ENCODE data around the gene RAP1A. TPM values are rescaled to one million over a fixed set of nuclear protein-coding genes. Genes with fewer than 3 reads are reported as not detected.
"Not testable (repeated sequence)": the region's sequence is repeated elsewhere in the genome, so short reads cannot be mapped to it uniquely, and the experiment has no call there.

The RAP1A gene
- polyA plus RNA-seq, 1 donor: 95.2 TPM

- H3K4me3 ChIP-seq (ENCODE audit: low read length); H3K27me3 ChIP-seq (ENCODE audit: control insufficient read depth, insufficient read depth, low read length); H3K4me1 ChIP-seq (ENCODE audit: control insufficient read depth, insufficient read depth, low read length); H3K36me3 ChIP-seq (ENCODE audit: control insufficient read depth, insufficient read depth, low read length); H3K27ac ChIP-seq (ENCODE audit: low read length); DNase-seq; H3K9me3 ChIP-seq (ENCODE audit: control insufficient read depth, low read depth, low read length): not testable (repeated sequence)
- WGBS (ENCODE audit: insufficient coverage, low lambda C conversion rate): 80% methylated on average over 1 of the region's 8 CpGs
These were observed 13.0 kb upstream of the RAP1A start for GRCh38 chr1:111606457-111607215.

GRCh38 chr1:111608528-111608927 is 11.1 kb upstream of the RAP1A start:
- H3K4me1 ChIP-seq (ENCODE audit: control insufficient read depth, insufficient read depth, low read length): not testable (repeated sequence)

GRCh38 chr1:111611986-111612385 is 7.6 kb upstream of the RAP1A start:
- Histone ChIP-seq H3K9me3 (ENCODE audit: control insufficient read depth, low read depth, low read length) (peaks cover 4% of the 10 kb centered on the region), H3K36me3 (ENCODE audit: control insufficient read depth, insufficient read depth, low read length) (no peaks in the 10 kb centered on the region), H3K4me3 (ENCODE audit: low read length) (no peak overlapping the region), H3K4me1 (ENCODE audit: control insufficient read depth, insufficient read depth, low read length) (no peaks in the 10 kb centered on the region), H3K27me3 (ENCODE audit: control insufficient read depth, insufficient read depth, low read length) (no peaks in the 10 kb centered on the region), H3K27ac (ENCODE audit: low read length) (no peak overlapping the region)
- no peak for DNase-seq
- WGBS (ENCODE audit: insufficient coverage, low lambda C conversion rate): 75% methylated on average over 1 of the region's 2 CpGs

More at GRCh38 chr1:111608528-111608927, 11.1 kb upstream of the RAP1A start:
- H3K27ac ChIP-seq (ENCODE audit: low read length); H3K4me3 ChIP-seq (ENCODE audit: low read length); H3K36me3 ChIP-seq (ENCODE audit: control insufficient read depth, insufficient read depth, low read length); DNase-seq; H3K9me3 ChIP-seq (ENCODE audit: control insufficient read depth, low read depth, low read length); H3K27me3 ChIP-seq (ENCODE audit: control insufficient read depth, insufficient read depth, low read length): not testable (repeated sequence)
- no CpG with 5 or more reads among the region's 24 CpGs for WGBS (ENCODE audit: insufficient coverage, low lambda C conversion rate)

GRCh38 chr1:111615870-111616715 is 3.5 kb upstream of the RAP1A start:
- 79% methylated on average over 2 of the region's 3 CpGs for WGBS (ENCODE audit: insufficient coverage, low lambda C conversion rate)

GRCh38 chr1:111618081-111618480 is 1.5 kb upstream of the RAP1A start:
- Histone ChIP-seq H3K4me1 (ENCODE audit: control insufficient read depth, insufficient read depth, low read length) (peaks cover 12% of the 10 kb centered on the region), H3K27ac (ENCODE audit: low read length) (no peak overlapping the region)
- no CpG with 5 or more reads among the region's 2 CpGs for WGBS (ENCODE audit: insufficient coverage, low lambda C conversion rate)

More at GRCh38 chr1:111615870-111616715, 3.5 kb upstream of the RAP1A start:
- Histone ChIP-seq H3K27me3 (ENCODE audit: control insufficient read depth, insufficient read depth, low read length) (no peaks in the 10 kb centered on the region), H3K36me3 (ENCODE audit: control insufficient read depth, insufficient read depth, low read length) (no peaks in the 10 kb centered on the region), H3K27ac (ENCODE audit: low read length) (no peak overlapping the region), H3K9me3 (ENCODE audit: control insufficient read depth, low read depth, low read length) (no peaks in the 10 kb centered on the region), H3K4me3 (ENCODE audit: low read length) (no peak overlapping the region), H3K4me1 (ENCODE audit: control insufficient read depth, insufficient read depth, low read length) (peaks cover 7% of the 10 kb centered on the region)
- DNase-seq: no peak

GRCh38 chr1:111618961-111619634 is 491 bp upstream of the RAP1A start:
- no peaks in the 10 kb centered on the region for H3K27me3 ChIP-seq (ENCODE audit: control insufficient read depth, insufficient read depth, low read length)
- peaks cover 6% of the 10 kb centered on the region for H3K36me3 ChIP-seq (ENCODE audit: control insufficient read depth, insufficient read depth, low read length)
- peak overlapping the region; percentile 66 for H3K27ac ChIP-seq (ENCODE audit: low read length)
- peak; percentile 39 to 77 for DNase-seq
- H3K9me3 ChIP-seq (ENCODE audit: control insufficient read depth, low read depth, low read length): no peaks in the 10 kb centered on the region
- no CpG with 5 or more reads among the region's 19 CpGs for WGBS (ENCODE audit: insufficient coverage, low lambda C conversion rate)
- H3K4me3 ChIP-seq (ENCODE audit: low read length): peak overlapping the region; percentile 36
- peaks cover 12% of the 10 kb centered on the region for H3K4me1 ChIP-seq (ENCODE audit: control insufficient read depth, insufficient read depth, low read length)

More at GRCh38 chr1:111618081-111618480, 1.5 kb upstream of the RAP1A start:
- peaks cover 4% of the 10 kb centered on the region for H3K36me3 ChIP-seq (ENCODE audit: control insufficient read depth, insufficient read depth, low read length)
- no peak overlapping the region for H3K4me3 ChIP-seq (ENCODE audit: low read length)
- DNase-seq: no peak
- H3K9me3 ChIP-seq (ENCODE audit: control insufficient read depth, low read depth, low read length): no peaks in the 10 kb centered on the region
- no peaks in the 10 kb centered on the region for H3K27me3 ChIP-seq (ENCODE audit: control insufficient read depth, insufficient read depth, low read length)

- Histone ChIP-seq H3K4me3 (ENCODE audit: low read length) (peak overlapping the region; percentile 87), H3K27ac (ENCODE audit: low read length) (peak overlapping the region; percentile 86)
- peak in 1 of 2 donors; percentile 59 for DNase-seq
These were observed 917 bp downstream of the RAP1A start for GRCh38 chr1:111620441-111620971.

GRCh38 chr1:111621050-111621449 is 1.5 kb downstream of the RAP1A start:
- Histone ChIP-seq H3K36me3 (ENCODE audit: control insufficient read depth, insufficient read depth, low read length) (peaks cover 6% of the 10 kb centered on the region), H3K9me3 (ENCODE audit: control insufficient read depth, low read depth, low read length) (no peaks in the 10 kb centered on the region), H3K4me1 (ENCODE audit: control insufficient read depth, insufficient read depth, low read length) (peaks cover 12% of the 10 kb centered on the region), H3K4me3 (ENCODE audit: low read length) (peak overlapping the region; percentile 87), H3K27me3 (ENCODE audit: control insufficient read depth, insufficient read depth, low read length) (no peaks in the 10 kb centered on the region), H3K27ac (ENCODE audit: low read length) (peak overlapping the region; percentile 86)
- DNase-seq: no peak
- 86% methylated on average over 2 of the region's 4 CpGs for whole genome bisulfite sequencing (ENCODE audit: insufficient coverage, low lambda C conversion rate)

More at GRCh38 chr1:111620441-111620971, 917 bp downstream of the RAP1A start:
- peaks cover 12% of the 10 kb centered on the region for H3K4me1 ChIP-seq (ENCODE audit: control insufficient read depth, insufficient read depth, low read length)
- no peaks in the 10 kb centered on the region for H3K27me3 ChIP-seq (ENCODE audit: control insufficient read depth, insufficient read depth, low read length)
- WGBS (ENCODE audit: insufficient coverage, low lambda C conversion rate): 0% methylated on average over 3 of the region's 12 CpGs
- peaks cover 6% of the 10 kb centered on the region for H3K36me3 ChIP-seq (ENCODE audit: control insufficient read depth, insufficient read depth, low read length)
- H3K9me3 ChIP-seq (ENCODE audit: control insufficient read depth, low read depth, low read length): no peaks in the 10 kb centered on the region

- Histone ChIP-seq H3K27ac (ENCODE audit: low read length) (no peak overlapping the region), H3K4me3 (ENCODE audit: low read length) (no peak overlapping the region), H3K27me3 (ENCODE audit: control insufficient read depth, insufficient read depth, low read length) (no peaks in the 10 kb centered on the region), H3K9me3 (ENCODE audit: control insufficient read depth, low read depth, low read length) (no peaks in the 10 kb centered on the region), H3K36me3 (ENCODE audit: control insufficient read depth, insufficient read depth, low read length) (peaks cover 6% of the 10 kb centered on the region), H3K4me1 (ENCODE audit: control insufficient read depth, insufficient read depth, low read length) (peaks cover 12% of the 10 kb centered on the region)
- no peak for DNase-seq
These were observed 2.6 kb downstream of the RAP1A start for GRCh38 chr1:111622166-111622565.

GRCh38 chr1:111624382-111624781 is 4.8 kb downstream of the RAP1A start:
- WGBS (ENCODE audit: insufficient coverage, low lambda C conversion rate): 83% methylated on average over 2 of the region's 2 CpGs
- Histone ChIP-seq H3K4me1 (ENCODE audit: control insufficient read depth, insufficient read depth, low read length) (peaks cover 6% of the 10 kb centered on the region), H3K4me3 (ENCODE audit: low read length) (no peak overlapping the region), H3K27ac (ENCODE audit: low read length) (no peak overlapping the region), H3K36me3 (ENCODE audit: control insufficient read depth, insufficient read depth, low read length) (peaks cover 6% of the 10 kb centered on the region), H3K27me3 (ENCODE audit: control insufficient read depth, insufficient read depth, low read length) (no peaks in the 10 kb centered on the region), H3K9me3 (ENCODE audit: control insufficient read depth, low read depth, low read length) (no peaks in the 10 kb centered on the region)
- DNase-seq: no peak
